ENCODE measurements around the gene RBX1.
"Not testable (repeated sequence)": the region's sequence is repeated elsewhere in the genome, so short reads cannot be mapped to it uniquely, and the experiment has no call there.

RBX1 gene

DNA sequence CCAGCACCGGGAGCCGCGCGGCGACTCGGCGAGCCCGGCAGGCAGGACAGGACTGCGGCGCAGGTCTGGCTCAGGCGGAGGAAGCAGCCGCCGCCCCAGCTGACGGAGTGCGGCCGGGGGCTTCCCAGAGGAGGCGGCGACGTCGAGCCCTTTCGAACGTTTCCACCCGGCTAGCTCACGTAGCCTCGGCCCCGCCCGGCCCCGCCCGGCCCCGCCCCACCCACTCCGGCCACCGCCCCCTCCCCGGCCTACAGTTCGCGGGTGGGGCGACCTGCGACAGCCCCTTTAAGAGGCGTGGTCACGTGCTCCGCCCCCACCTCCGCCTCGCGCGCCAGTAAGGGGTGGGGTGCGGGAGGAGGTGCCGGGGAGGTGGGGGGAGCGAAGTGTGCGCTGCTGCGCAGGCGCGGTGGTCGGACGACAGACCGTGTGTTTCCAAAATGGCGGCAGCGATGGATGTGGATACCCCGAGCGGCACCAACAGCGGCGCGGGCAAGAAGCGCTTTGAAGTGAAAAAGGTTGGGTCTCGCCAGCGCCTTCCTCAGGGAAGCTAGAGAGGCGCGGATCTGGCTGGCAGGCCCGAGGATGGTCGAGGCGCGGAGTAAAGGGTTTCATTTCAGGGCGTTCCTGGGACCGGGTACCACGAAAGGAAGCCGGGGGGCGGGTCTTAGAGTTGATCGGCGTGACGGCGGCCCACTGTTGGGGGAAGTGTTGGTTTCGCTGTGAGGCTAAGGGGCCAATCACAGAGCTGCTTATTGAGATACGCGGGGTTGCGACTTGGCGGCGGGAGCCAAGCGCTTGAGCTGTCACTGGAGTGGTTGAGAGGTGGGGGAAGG is at the start of gene RBX1:
RBX1 (plus strand) TSS at position 417 of the 833 bp plus-strand sequence; CDS start at position 438, 21 bp downstream.
- DNase-seq, result peak; percentile 77

GRCh38 chr22:40904101-40904500 is 47.1 kb upstream of the RBX1 start:
- DNase-seq, result no peak

- no peak for DNase-seq
Measured at GRCh38 chr22:40908895-40909294, 42.3 kb upstream of the RBX1 start.

DNA sequence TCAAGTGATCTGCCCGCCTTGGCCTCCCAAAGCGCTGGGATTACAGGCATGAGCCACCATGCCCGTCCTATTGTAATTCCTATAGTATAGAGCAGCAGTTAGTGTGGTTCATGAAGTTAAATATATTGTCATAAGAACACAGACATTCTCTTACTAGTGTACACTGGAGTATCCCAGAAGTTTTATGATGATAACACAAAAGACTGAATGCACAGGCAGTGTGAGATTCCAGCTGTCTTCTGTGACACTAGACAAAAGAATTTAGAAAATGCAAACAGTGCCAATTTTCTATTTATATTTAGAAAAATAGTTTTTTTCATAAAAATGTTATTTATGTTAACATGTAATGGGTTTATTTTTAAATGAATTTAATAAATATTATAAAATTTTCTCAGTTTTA is 39.4 kb upstream of the RBX1 start:
- DNase-seq, result no peak

DNA sequence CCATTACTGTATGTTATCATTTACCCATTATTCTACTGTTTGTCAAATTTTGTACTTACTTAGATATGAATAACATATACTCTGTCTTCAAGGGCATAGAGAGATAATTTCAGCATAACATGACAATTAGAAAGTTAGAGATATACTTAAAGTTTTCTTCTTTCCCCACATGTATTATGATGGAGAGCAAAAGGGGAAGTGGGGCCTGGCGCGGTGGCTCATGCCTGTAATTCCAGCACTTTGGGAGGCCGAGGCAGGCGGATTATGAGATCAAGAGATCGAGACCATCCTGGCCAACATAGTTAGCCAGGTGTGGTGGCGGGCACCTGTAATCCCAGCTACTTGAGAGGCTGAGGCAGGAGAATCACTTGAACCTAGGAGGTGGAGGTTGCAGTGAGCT is 38.2 kb upstream of the RBX1 start:
- DNase-seq, result not testable (repeated sequence)

GRCh38 chr22:40919446-40919845 is 31.7 kb upstream of the RBX1 start:
- DNase-seq, result no peak

- DNase-seq, result no peak
Measured at GRCh38 chr22:40920526-40920925, 30.7 kb upstream of the RBX1 start.

DNA sequence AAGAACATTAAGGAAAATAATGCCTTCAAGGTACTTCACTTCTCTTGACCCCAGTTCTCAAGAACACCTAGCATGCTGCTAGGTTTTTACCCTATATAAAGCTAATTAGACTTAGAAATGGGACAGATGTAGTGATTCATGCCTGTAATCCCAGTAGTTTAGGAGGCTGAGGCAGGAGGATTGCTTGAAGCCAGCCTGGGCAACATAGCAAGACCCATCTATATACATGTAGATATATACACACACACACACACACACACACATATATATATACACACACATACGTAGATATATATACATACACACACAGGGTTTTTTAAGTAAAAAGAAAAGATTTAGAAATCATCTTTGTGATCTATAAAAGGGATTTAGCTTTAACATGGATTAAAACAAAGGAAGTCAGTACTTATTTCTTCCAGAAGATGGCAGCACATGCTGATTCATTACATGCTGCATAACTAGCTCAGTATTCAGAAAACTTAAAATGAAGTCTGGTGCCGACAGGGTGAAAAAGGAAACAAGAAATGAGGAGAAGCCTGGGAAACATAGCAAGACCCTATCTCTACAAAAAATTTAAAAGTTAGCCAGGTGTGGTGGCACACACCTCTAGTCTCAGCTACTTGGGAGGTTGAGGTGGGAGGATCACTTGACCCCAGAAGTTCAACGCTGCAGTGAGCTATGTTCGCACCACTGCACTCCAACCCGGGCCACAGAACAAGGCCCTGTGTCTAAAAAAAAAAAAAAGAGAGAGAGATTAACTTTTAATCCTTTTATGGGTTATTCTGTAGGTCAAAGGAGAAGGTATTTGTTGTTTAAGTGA is 28.5 kb upstream of the RBX1 start:
- DNase-seq, result peak; percentile 43

DNA sequence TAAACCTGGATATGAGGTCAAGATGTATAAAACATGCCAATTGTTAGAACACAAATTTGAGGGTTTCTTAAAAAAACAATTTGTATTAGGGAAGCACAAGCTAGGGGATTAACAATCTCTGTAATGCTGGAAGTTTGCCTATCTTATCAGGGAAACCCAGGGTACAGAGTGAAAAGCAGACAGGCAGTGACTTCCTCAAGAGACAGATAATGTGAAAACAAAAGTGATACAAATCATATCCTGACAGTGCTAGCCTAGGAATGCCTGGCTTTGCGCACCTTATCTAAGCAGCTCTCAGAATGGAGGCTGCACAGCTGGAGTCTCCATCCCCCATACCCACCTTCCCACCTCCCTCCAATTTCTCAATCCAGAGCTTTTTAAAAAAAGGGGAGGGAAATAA is 22.5 kb upstream of the RBX1 start:
- no peak for DNase-seq

GRCh38 chr22:40932396-40932795 is 18.8 kb upstream of the RBX1 start:
- DNase-seq, result no peak

- no peak for DNase-seq
Measured at GRCh38 chr22:40939202-40939601, 12.0 kb upstream of the RBX1 start.

GRCh38 chr22:40951795-40952605 is 822 bp downstream of the RBX1 start:
- DNase-seq, result no peak

- no peak for DNase-seq
Measured at GRCh38 chr22:40953471-40953870, 2.3 kb downstream of the RBX1 start.

GRCh38 chr22:40954113-40954512 is 2.9 kb downstream of the RBX1 start:
- DNase-seq, result no peak

DNA sequence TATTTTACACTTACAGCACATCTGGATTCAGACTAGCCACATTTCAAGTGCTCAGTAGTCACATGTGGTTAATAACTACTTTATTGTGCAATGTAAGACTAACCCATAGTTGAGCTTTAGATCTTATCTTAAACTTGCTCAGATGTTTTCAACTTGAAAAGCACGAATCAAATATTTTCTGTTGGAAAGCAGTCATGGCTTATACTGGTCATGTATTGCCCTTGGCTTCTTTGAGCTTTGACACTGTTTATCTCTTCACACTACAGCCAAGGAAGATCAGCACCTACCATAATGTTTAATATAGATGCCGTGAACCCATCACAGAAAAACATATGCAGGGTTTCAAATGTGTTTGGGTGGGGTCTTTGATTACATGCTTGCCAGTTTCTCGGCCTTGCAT is 4.4 kb downstream of the RBX1 start:
- DNase-seq, result no peak

DNA sequence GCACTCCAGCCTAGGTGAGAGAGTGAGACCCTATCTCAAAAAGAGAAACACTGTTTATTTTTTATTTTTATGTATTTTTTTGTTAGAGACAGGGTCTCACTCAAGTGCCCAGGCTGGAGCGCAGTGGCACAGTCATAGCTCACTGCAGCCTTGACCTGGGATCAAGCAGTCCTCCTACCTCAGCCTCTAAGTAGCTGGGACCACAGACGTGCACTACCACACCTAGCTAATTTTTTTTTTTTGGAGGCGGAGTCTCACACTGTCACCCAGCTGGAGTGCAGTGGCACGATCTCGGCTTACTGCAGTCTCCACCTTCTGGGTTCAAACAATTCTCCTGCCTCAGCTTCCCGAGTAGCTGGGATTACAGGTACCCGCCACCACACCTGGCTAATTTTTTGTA is 6.4 kb downstream of the RBX1 start:
- no peak for DNase-seq

- no peak for DNase-seq
Measured at GRCh38 chr22:40958299-40958698, 7.1 kb downstream of the RBX1 start.

DNA sequence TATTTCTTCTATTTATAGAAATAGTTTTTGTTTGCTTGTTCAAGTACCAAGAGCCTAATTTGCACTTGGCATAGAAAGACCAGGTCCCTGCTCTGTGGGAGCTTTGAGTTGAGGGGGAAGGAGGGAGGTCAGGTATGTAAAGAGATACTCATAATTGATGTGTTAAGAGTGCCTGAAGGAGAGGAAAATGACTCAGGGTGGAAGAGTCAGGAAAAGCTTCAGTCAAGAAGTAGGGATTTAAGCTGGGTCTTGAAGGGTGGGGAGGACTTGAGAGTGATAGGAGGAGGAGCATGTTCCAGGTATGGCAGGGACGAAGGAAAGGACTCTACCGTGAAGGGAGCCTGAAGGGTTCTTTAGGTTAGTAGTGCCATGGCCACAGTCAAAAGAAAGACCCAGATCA is 9.0 kb downstream of the RBX1 start:
- DNase-seq, result no peak

DNA sequence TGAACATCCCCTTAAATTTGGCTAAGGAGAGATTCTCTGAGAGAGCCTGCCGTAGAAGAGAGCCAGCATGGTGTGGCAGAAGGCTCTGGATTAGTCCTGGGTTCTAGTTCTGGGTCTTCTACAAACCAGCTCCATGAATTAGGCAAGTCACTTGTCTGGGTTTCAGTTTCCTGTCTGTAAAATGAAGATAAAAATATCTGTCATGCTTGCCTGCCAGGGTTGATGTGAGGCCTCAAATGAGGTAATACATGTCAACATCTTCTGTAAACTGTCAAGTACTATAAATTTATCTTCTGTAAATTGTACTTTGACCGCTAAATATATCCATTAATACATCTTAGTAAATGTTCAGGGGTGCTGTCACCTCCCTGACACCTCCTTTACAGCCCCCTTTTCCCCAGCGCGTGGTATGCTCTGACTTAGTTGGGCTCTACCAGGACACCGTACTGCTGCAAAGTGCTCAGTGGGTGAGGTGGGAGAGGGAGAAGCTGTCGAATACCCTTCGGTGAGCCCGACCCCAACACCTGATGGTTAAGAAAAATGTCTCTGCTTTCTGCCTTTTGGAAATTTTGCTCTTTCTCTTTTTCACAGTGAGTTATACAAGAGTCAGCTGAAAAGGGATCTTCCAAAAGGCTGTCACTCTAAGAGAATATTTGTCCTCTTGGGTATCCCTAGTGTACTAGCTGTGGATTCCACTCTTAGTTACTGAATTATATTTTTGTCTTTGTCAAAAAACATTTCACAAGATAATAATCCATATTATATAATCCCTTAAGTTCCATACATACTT is 15.0 kb downstream of the RBX1 start:
- DNase-seq, result no peak

DNA sequence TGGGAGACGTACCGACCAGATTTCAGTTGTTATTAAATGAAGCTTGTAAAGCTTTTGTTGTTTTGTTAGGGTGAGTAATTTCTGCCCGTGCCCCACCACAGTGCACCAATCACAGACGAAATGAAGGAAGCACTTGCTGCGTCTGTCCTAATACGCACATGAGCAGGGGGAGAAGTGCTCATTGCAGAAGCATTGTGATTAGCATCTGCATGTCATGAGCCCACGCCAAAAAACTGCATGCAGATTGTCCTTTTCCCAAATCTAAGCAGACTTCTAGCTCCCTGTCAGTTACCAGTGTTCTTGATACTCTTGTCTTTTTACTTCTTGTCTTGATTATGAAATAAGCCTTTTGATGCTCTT is 15.5 kb downstream of the RBX1 start:
- no peak for DNase-seq

DNA sequence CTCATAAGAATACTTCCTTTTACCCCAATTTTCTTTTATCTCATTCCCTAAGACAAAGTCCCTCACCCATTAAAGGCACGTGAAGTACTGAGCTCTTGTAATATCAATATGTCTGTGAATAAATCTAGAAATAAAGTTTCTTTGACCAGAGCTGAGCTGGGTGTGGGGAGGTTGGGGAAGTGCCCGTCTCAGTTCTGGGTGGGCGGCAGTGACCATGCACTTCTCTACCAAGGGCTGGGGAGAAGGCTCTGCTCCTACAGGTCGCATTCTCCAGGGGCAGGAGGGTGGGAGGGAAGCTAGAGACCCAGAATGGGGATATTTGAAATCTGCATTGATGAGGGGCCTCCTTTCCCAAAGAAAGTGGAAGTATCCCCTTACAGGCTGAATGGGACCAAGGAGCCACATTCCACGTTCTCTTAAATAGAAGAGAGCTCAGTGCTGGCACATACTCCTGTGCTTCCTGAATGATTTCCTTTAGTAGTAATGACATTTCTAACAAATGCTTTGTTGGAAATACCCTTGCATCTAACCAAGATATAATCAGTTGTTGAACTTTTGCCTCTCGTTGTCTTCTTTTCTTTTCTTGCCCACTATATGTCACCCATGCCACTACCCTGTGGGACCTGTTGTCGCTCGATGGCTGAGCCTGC is 16.1 kb downstream of the RBX1 start:
- no peak for DNase-seq

- no peak for DNase-seq
Measured at GRCh38 chr22:40972587-40972986, 21.4 kb downstream of the RBX1 start.

Measured in NCI-H2029 treated with DMSO at 0.1 percent for 48 hours (cell line).